GM23248 (cell line): Measurements from ENCODE around the gene PNPLA5.

Experiments used
- EZH2 ChIP-seq: fragments of 200-600 bp; sonication (generic); IDR thresholded peaks from 2 replicates; pipeline ENCODE4 v1.6.1; 2018; ENCODE audit warnings: antibody characterized with exemption, mild to moderate bottlenecking; ENCODE audit not compliant: insufficient read depth, poor library complexity, severe bottlenecking
- EZH2phosphoT487 ChIP-seq: fragments of 200-600 bp; sonication (generic); IDR thresholded peaks from 2 replicates; pipeline ENCODE4 v1.6.1; 2018; ENCODE audit warnings: antibody characterized with exemption, moderate library complexity, mild to moderate bottlenecking, low read depth; ENCODE audit not compliant: insufficient read depth

DNA sequence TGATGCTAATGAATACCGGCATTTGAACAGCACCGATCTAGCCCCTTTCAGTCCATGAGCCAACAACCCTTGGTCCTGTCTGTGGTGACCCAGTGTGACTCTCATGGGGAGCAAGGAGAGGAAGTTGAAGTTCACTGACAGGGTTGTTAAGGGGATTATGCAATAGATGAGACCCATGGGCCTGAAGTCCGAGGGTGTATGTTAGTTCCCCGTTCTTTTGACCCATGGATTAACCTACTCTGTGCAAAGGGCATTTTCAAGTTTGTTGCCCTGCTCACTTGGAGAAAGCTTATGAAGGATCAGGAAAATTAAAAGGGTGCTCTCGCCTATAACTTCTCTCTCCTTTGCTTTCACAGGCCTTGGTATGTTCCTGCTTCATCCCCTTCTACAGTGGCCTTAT, 36.7 kb upstream of the PNPLA5 start:
- TF ChIP-seq EZH2phosphoT487 (no peak), EZH2 (no peak)
